Measurements from ENCODE around the gene XRCC4.

- TF ChIP-seq POLR2A (IDR thresholded peaks at IDR 0.05) (no peak), CTCF (IDR thresholded peaks at IDR 0.05) (no peak), EP300 (IDR thresholded peaks at IDR 0.05) (no peak)
Observed at GRCh38 chr5:83281176-83281575, 203.8 kb downstream of the XRCC4 start.
